HG03039 (cell line): ENCODE results near the gene SYCP3.
A peak's percentile ranks its signal among the peaks of the same experiment; 100 is the strongest.
"Not testable (repeated sequence)": the region's sequence is repeated elsewhere in the genome, so short reads cannot be mapped to it uniquely, and the experiment has no call there.

Experiments used
- ATAC-seq: cut with Tn5 transposase; IDR thresholded peaks from one replicate; pipeline ENCODE4 v1.9.1; 2021; ENCODE audit warnings: mild to moderate bottlenecking, moderate library complexity; ENCODE audit not compliant: unreplicated experiment

The SYCP3 gene

GRCh38 chr12:101761350-101761749 lies 22.1 kb upstream of the SYCP3 start:
- ATAC-seq: no peak

GRCh38 chr12:101759396-101760047 lies 20.3 kb upstream of the SYCP3 start:
- ATAC-seq: no peak

- no peak for ATAC-seq
Observed at GRCh38 chr12:101750152-101750551, 10.9 kb upstream of the SYCP3 start.

- no peak for ATAC-seq
Observed at GRCh38 chr12:101749657-101750056, 10.4 kb upstream of the SYCP3 start.

GRCh38 chr12:101748907-101749306 lies 9.6 kb upstream of the SYCP3 start:
- ATAC-seq: no peak

- ATAC-seq: no peak
Observed at GRCh38 chr12:101747697-101748096, 8.4 kb upstream of the SYCP3 start.

GRCh38 chr12:101746661-101747060 lies 7.4 kb upstream of the SYCP3 start:
- ATAC-seq: no peak

GRCh38 chr12:101746196-101746595 lies 6.9 kb upstream of the SYCP3 start:
- ATAC-seq: no peak

- no peak for ATAC-seq
Observed at GRCh38 chr12:101745481-101745880, 6.2 kb upstream of the SYCP3 start.

GRCh38 chr12:101743724-101744472 lies 4.6 kb upstream of the SYCP3 start:
- ATAC-seq: peak; percentile 95

- no peak for ATAC-seq
Observed at GRCh38 chr12:101743242-101743641, 4.0 kb upstream of the SYCP3 start.

GRCh38 chr12:101740980-101741379 lies 1.7 kb upstream of the SYCP3 start:
- ATAC-seq: no peak

- no peak for ATAC-seq
Observed at GRCh38 chr12:101740566-101740965, 1.3 kb upstream of the SYCP3 start.

- no peak for ATAC-seq
Observed at GRCh38 chr12:101737476-101737875, 1.8 kb downstream of the SYCP3 start.

- ATAC-seq: not testable (repeated sequence)
Observed at GRCh38 chr12:101734482-101734881, 4.8 kb downstream of the SYCP3 start.

- no peak for ATAC-seq
Observed at GRCh38 chr12:101733166-101733565, 6.1 kb downstream of the SYCP3 start.

GRCh38 chr12:101732318-101732717 lies 6.9 kb downstream of the SYCP3 start:
- ATAC-seq: no peak

GRCh38 chr12:101729842-101730241 lies 9.4 kb downstream of the SYCP3 start:
- no peak for ATAC-seq

- ATAC-seq: no peak
Observed at GRCh38 chr12:101727098-101727497, 12.2 kb downstream of the SYCP3 start.

GRCh38 chr12:101722392-101722791 lies 16.9 kb downstream of the SYCP3 start:
- ATAC-seq: no peak

- ATAC-seq: no peak
Observed at GRCh38 chr12:101720118-101720517, 19.1 kb downstream of the SYCP3 start.

GRCh38 chr12:101719566-101719965 lies 19.7 kb downstream of the SYCP3 start:
- ATAC-seq: no peak
